ENCODE results near the gene ZFTA.

GRCh38 chr11:63764340-63764678 lies 4.3 kb downstream of the ZFTA start:
- TF ChIP-seq CTCF (IDR thresholded peaks at IDR 0.05) (no peak), POLR2A (IDR thresholded peaks at IDR 0.05; ENCODE audit: low read length) (no peak), MYC (IDR thresholded peaks at IDR 0.05; ENCODE audit: borderline replicate concordance, low read length) (no peak), KDM1A (IDR thresholded peaks at IDR 0.05; ENCODE audit: low read depth) (no peak), EP300 (IDR thresholded peaks at IDR 0.05) (no peak), JUN (IDR thresholded peaks at IDR 0.05) (no peak), EHMT2 (IDR thresholded peaks at IDR 0.05; ENCODE audit: low read depth) (no peak), RNF2 (IDR thresholded peaks at IDR 0.05; ENCODE audit: borderline replicate concordance, low read depth) (no peak), CHD2 (IDR thresholded peaks at IDR 0.05; ENCODE audit: low read length, partially characterized antibody) (no peak), ZC3H11A (IDR thresholded peaks at IDR 0.05) (no peak), RAD21 (conservative IDR thresholded peaks at IDR 0.05 in 1 of 2, IDR thresholded peaks at IDR 0.05 in 1 of 2) (no peak), E2F6 (IDR thresholded peaks at IDR 0.05; ENCODE audit: borderline replicate concordance, low read depth) (no peak)
- TF ChIP-seq, protein P1, sequence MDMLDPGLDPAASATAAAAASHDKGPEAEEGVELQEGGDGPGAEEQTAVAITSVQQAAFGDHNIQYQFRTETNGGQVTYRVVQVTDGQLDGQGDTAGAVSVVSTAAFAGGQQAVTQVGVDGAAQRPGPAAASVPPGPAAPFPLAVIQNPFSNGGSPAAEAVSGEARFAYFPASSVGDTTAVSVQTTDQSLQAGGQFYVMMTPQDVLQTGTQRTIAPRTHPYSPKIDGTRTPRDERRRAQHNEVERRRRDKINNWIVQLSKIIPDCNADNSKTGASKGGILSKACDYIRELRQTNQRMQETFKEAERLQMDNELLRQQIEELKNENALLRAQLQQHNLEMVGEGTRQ (IDR thresholded peaks at IDR 0.05), result no peak
